ENCODE data around the gene NWD2.

GRCh38 chr4:37446016-37446415 lies 201.5 kb downstream of the NWD2 start:
- TF ChIP-seq REST (IDR thresholded peaks at IDR 0.05; ENCODE audit: insufficient read depth in 1 of 2, low read depth in 2 of 2, low read length in 2 of 2) (no peak), TAF1 (IDR thresholded peaks at IDR 0.05; ENCODE audit: borderline replicate concordance, insufficient read depth, low read length) (no peak), SIN3A (IDR thresholded peaks at IDR 0.05; ENCODE audit: borderline replicate concordance, insufficient read depth, low read length) (no peak), FOXP2 (optimal IDR thresholded peaks at IDR 0.05; ENCODE audit: borderline replicate concordance, extremely low read depth, extremely low read length, insufficient read depth) (no peak), POLR2AphosphoS5 (IDR thresholded peaks at IDR 0.05; ENCODE audit: low read depth, low read length) (no peak)

Measured in PFSK-1 (cell line).